ENCODE data around the gene EHF.

GRCh38 chr11:34602245-34602644, 18.6 kb upstream of the EHF start:
- TF ChIP-seq CTCF (IDR thresholded peaks at IDR 0.05) (no peak), EP300 (IDR thresholded peaks at IDR 0.05) (no peak)

Measured in ovary (tissue), 3 donors.